GM10266 (cell line): ENCODE results near the gene FAM219B.
"Not testable (repeated sequence)": the region's sequence is repeated elsewhere in the genome, so short reads cannot be mapped to it uniquely, and the experiment has no call there.

ENCODE experiments used
- DNase-seq: peaks from one replicate; pipeline ENCODE4 v3.0.0; 2012; ENCODE audit errors: extremely low spot score
- CTCF ChIP-seq: IDR thresholded peaks from 2 replicates; pipeline ENCODE4 v1.5.1; 2012; ENCODE audit warnings: mild to moderate bottlenecking, low read depth; ENCODE audit not compliant: control insufficient read depth, insufficient read depth; ENCODE audit errors: missing control alignments

FAM219B gene

GRCh38 chr15:74892931-74893330, 13.7 kb downstream of the FAM219B start:
- TF ChIP-seq CTCF = no peak
- no peak for DNase-seq

GRCh38 chr15:74892313-74892712, 14.3 kb downstream of the FAM219B start:
- DNase-seq = no peak
- TF ChIP-seq CTCF = no peak

GRCh38 chr15:74891469-74891868, 15.2 kb downstream of the FAM219B start:
- no peak for DNase-seq
- no peak for TF ChIP-seq CTCF

- DNase-seq = no peak
- TF ChIP-seq CTCF = no peak
Measured at GRCh38 chr15:74890665-74890960, 16.0 kb downstream of the FAM219B start.

GRCh38 chr15:74889883-74890664, 16.6 kb downstream of the FAM219B start, which contains the start of gene MPI:
Gene MPI, plus strand, starts transcription at chr15:74890042. Its CDS starts 32 bp downstream, at chr15:74890074.
- no peak for TF ChIP-seq CTCF
- peak; percentile 96 for DNase-seq

- DNase-seq = peak; percentile 49
- TF ChIP-seq CTCF = no peak
Measured at GRCh38 chr15:74889390-74889882, 17.2 kb downstream of the FAM219B start.

GRCh38 chr15:74888716-74889115, 17.9 kb downstream of the FAM219B start:
- TF ChIP-seq CTCF = no peak
- no peak for DNase-seq

- not testable (repeated sequence) for DNase-seq
Measured at GRCh38 chr15:74887537-74888193, 19.0 kb downstream of the FAM219B start.
